G401.6 (cell line): Measurements from ENCODE around the gene SVIL.
A peak's percentile ranks its signal among the peaks of the same experiment; 100 is the strongest.

Source experiments
- FAIRE-seq: peaks from 2 replicates; lab custom pipeline; 2012; peaks lifted over from hg19 to GRCh38; lab: Jason Lieb, UNC

SVIL gene

GRCh38 chr10:29648983-29649268 is 14.2 kb upstream of the SVIL start:
- no peak for FAIRE-seq

- no peak for FAIRE-seq
Measured at GRCh38 chr10:29648114-29648982, 13.6 kb upstream of the SVIL start.

GRCh38 chr10:29647478-29647877 is 12.7 kb upstream of the SVIL start:
- no peak for FAIRE-seq

- no peak for FAIRE-seq
Measured at GRCh38 chr10:29646960-29647461, 12.2 kb upstream of the SVIL start.

GRCh38 chr10:29646238-29646902 is 11.6 kb upstream of the SVIL start:
- no peak for FAIRE-seq

- no peak for FAIRE-seq
Measured at GRCh38 chr10:29643771-29644501, 9.2 kb upstream of the SVIL start.

- no peak for FAIRE-seq
Measured at GRCh38 chr10:29642990-29643389, 8.2 kb upstream of the SVIL start.

GRCh38 chr10:29637537-29637936 is 2.8 kb upstream of the SVIL start:
- no peak for FAIRE-seq

- peak; percentile 8 for FAIRE-seq
Measured at GRCh38 chr10:29636178-29636577, 1.4 kb upstream of the SVIL start.

- FAIRE-seq: peak; percentile 13
Measured at GRCh38 chr10:29635711-29636144, 957 bp upstream of the SVIL start.

GRCh38 chr10:29634105-29634504 is 666 bp downstream of the SVIL start:
- peak; percentile 75 for FAIRE-seq

GRCh38 chr10:29631049-29631339 is 3.8 kb downstream of the SVIL start:
- no peak for FAIRE-seq

GRCh38 chr10:29630205-29631048 is 4.3 kb downstream of the SVIL start:
- FAIRE-seq: no peak

GRCh38 chr10:29628912-29629526 is 5.8 kb downstream of the SVIL start:
- FAIRE-seq: no peak

- no peak for FAIRE-seq
Measured at GRCh38 chr10:29628311-29628710, 6.5 kb downstream of the SVIL start.

- no peak for FAIRE-seq
Measured at GRCh38 chr10:29627201-29628132, 7.3 kb downstream of the SVIL start.

- peak; percentile 69 for FAIRE-seq
Measured at GRCh38 chr10:29624357-29624756, 10.4 kb downstream of the SVIL start.

GRCh38 chr10:29623797-29624196 is 11.0 kb downstream of the SVIL start:
- FAIRE-seq: no peak

GRCh38 chr10:29622382-29622922 is 12.3 kb downstream of the SVIL start:
- FAIRE-seq: no peak

GRCh38 chr10:29621161-29621560 is 13.6 kb downstream of the SVIL start:
- peak; percentile 11 for FAIRE-seq
